Measurements from ENCODE around the gene ADM2. TPM values are rescaled to one million over a fixed set of nuclear protein-coding genes. Genes with fewer than 3 reads are reported as not detected.
A peak's percentile ranks its signal among the peaks of the same experiment; 100 is the strongest.

ADM2 gene
- total and polyA plus RNA-seq, 2 of the 13 experiments (the other 11 are each of a cell fraction or from before 2014, with no cell fraction given): 1.2 to 3.0 TPM

- no peak for TF ChIP-seq CC2D1A (CRISPR knock-in tag; IDR thresholded peaks at IDR 0.05)
- peak; percentile 45; the same call in 1 of the 2 replicates for TF ChIP-seq ZSCAN9 (CRISPR knock-in tag; IDR thresholded peaks at IDR 0.05; ENCODE audit: borderline replicate concordance)
- TF ChIP-seq, protein P1, sequence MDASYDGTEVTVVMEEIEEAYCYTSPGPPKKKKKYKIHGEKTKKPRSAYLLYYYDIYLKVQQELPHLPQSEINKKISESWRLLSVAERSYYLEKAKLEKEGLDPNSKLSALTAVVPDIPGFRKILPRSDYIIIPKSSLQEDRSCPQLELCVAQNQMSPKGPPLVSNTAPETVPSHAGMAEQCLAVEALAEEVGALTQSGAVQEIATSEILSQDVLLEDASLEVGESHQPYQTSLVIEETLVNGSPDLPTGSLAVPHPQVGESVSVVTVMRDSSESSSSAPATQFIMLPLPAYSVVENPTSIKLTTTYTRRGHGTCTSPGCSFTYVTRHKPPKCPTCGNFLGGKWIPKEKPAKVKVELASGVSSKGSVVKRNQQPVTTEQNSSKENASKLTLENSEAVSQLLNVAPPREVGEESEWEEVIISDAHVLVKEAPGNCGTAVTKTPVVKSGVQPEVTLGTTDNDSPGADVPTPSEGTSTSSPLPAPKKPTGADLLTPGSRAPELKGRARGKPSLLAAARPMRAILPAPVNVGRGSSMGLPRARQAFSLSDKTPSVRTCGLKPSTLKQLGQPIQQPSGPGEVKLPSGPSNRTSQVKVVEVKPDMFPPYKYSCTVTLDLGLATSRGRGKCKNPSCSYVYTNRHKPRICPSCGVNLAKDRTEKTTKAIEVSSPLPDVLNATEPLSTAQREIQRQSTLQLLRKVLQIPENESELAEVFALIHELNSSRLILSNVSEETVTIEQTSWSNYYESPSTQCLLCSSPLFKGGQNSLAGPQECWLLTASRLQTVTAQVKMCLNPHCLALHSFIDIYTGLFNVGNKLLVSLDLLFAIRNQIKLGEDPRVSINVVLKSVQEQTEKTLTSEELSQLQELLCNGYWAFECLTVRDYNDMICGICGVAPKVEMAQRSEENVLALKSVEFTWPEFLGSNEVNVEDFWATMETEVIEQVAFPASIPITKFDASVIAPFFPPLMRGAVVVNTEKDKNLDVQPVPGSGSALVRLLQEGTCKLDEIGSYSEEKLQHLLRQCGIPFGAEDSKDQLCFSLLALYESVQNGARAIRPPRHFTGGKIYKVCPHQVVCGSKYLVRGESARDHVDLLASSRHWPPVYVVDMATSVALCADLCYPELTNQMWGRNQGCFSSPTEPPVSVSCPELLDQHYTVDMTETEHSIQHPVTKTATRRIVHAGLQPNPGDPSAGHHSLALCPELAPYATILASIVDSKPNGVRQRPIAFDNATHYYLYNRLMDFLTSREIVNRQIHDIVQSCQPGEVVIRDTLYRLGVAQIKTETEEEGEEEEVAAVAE (CRISPR knock-in tag; IDR thresholded peaks at IDR 0.05; ENCODE audit: borderline replicate concordance): no peak; the same call in 1 of the 2 replicates
- TF ChIP-seq ZFYVE20 (CRISPR knock-in tag; IDR thresholded peaks at IDR 0.05; ENCODE audit: borderline replicate concordance, low read depth): no peak
- no peak for TF ChIP-seq IRF1 (CRISPR knock-in tag; IDR thresholded peaks at IDR 0.05; ENCODE audit: low read depth)
- TF ChIP-seq, protein P2, sequence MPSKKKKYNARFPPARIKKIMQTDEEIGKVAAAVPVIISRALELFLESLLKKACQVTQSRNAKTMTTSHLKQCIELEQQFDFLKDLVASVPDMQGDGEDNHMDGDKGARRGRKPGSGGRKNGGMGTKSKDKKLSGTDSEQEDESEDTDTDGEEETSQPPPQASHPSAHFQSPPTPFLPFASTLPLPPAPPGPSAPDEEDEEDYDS (CRISPR knock-in tag; IDR thresholded peaks at IDR 0.05): 0 out of 2 replicates have a peak, but pooled peaks have one; percentile 31
- TF ChIP-seq ZNF17 (CRISPR knock-in tag; IDR thresholded peaks at IDR 0.05): no peak
- TF ChIP-seq STAT5B (CRISPR knock-in tag; IDR thresholded peaks at IDR 0.05): 0 out of 2 replicates have a peak, but pooled peaks have one; percentile 54
- peak; percentile 67 for TF ChIP-seq KMT2B (CRISPR knock-in tag; IDR thresholded peaks at IDR 0.05)
- TF ChIP-seq FOXP4 (CRISPR knock-in tag; IDR thresholded peaks at IDR 0.05): 0 out of 2 replicates have a peak, but pooled peaks have one; percentile 11
- no peak; the same call in none of the 2 replicates for TF ChIP-seq ZBTB20 (CRISPR knock-in tag; IDR thresholded peaks at IDR 0.05; ENCODE audit: borderline replicate concordance, low read depth)
- no peak for TF ChIP-seq ZNF615 (CRISPR knock-in tag; IDR thresholded peaks at IDR 0.05; ENCODE audit: borderline replicate concordance)
- TF ChIP-seq AFF4 (CRISPR knock-in tag; IDR thresholded peaks at IDR 0.05): 0 out of 2 replicates have a peak, but pooled peaks have one; percentile 9
- TF ChIP-seq ZIK1 (CRISPR knock-in tag; IDR thresholded peaks at IDR 0.05; ENCODE audit: borderline replicate concordance, low read depth): no peak
- peak; percentile 49; the same call in 1 of the 2 replicates for TF ChIP-seq KMT2A (CRISPR knock-in tag; IDR thresholded peaks at IDR 0.05)
- peak; percentile 78; the same call in 1 of the 2 replicates for TF ChIP-seq SAFB2 (CRISPR knock-in tag; IDR thresholded peaks at IDR 0.05; ENCODE audit: borderline replicate concordance, low read depth)
- TF ChIP-seq BHLHE40 (IDR thresholded peaks at IDR 0.05; ENCODE audit: low read length): peak; percentile 81
These were observed 43.9 kb downstream of the ADM2 start, which contains the start of gene SCO2 (continued) for GRCh38 chr22:50525104-50525857.

All from HepG2 (cell line).